ENCODE results near the gene NPSR1.

The NPSR1 gene

GRCh38 chr7:34841326-34841725 lies 183.3 kb downstream of the NPSR1 start:
- no peak for DNase-seq (ENCODE audit: low read depth)
- no peak overlapping the region for H3K4me3 ChIP-seq (ENCODE audit: low read length)
- no peak for TF ChIP-seq CTCF (conservative IDR thresholded peaks at IDR 0.05; ENCODE audit: low read depth, low read length)

GRCh38 chr7:34842782-34843181 lies 184.8 kb downstream of the NPSR1 start:
- no peak for DNase-seq (ENCODE audit: low read depth)
- no peak overlapping the region for H3K4me3 ChIP-seq (ENCODE audit: low read length)
- TF ChIP-seq CTCF (conservative IDR thresholded peaks at IDR 0.05; ENCODE audit: low read depth, low read length) = no peak

GRCh38 chr7:34844406-34844805 lies 186.4 kb downstream of the NPSR1 start:
- DNase-seq (ENCODE audit: low read depth) = no peak
- TF ChIP-seq CTCF (conservative IDR thresholded peaks at IDR 0.05; ENCODE audit: low read depth, low read length) = no peak
- no peak overlapping the region for H3K4me3 ChIP-seq (ENCODE audit: low read length)

- no peak overlapping the region for H3K4me3 ChIP-seq (ENCODE audit: low read length)
- DNase-seq (ENCODE audit: low read depth) = no peak
- TF ChIP-seq CTCF (conservative IDR thresholded peaks at IDR 0.05; ENCODE audit: low read depth, low read length) = no peak
These were observed 187.1 kb downstream of the NPSR1 start for GRCh38 chr7:34844936-34845665.

- peak; percentile 3 for TF ChIP-seq CTCF (conservative IDR thresholded peaks at IDR 0.05; ENCODE audit: low read depth, low read length)
- DNase-seq (ENCODE audit: low read depth) = no peak
- H3K4me3 ChIP-seq (ENCODE audit: low read length) = no peak overlapping the region
These were observed 187.8 kb downstream of the NPSR1 start for GRCh38 chr7:34845666-34846361.

- H3K4me3 ChIP-seq (ENCODE audit: low read length) = no peak overlapping the region
- no peak for TF ChIP-seq CTCF (conservative IDR thresholded peaks at IDR 0.05; ENCODE audit: low read depth, low read length)
- DNase-seq (ENCODE audit: low read depth) = no peak
These were observed 189.0 kb downstream of the NPSR1 start for GRCh38 chr7:34846976-34847375.

- TF ChIP-seq CTCF (conservative IDR thresholded peaks at IDR 0.05; ENCODE audit: low read depth, low read length) = no peak
- DNase-seq (ENCODE audit: low read depth) = no peak
- H3K4me3 ChIP-seq (ENCODE audit: low read length) = no peak overlapping the region
These were observed 190.7 kb downstream of the NPSR1 start for GRCh38 chr7:34848670-34849069.

Measured in retinal pigment epithelial cell (primary cell).